GM18498 (cell line): ENCODE data around the gene TRIP13.

ENCODE experiments used
- ATAC-seq: cut with Tn5 transposase; IDR thresholded peaks from one replicate; pipeline ENCODE4 v1.9.1; 2021; ENCODE audit warnings: mild to moderate bottlenecking, moderate library complexity; ENCODE audit not compliant: unreplicated experiment

TRIP13 gene

DNA sequence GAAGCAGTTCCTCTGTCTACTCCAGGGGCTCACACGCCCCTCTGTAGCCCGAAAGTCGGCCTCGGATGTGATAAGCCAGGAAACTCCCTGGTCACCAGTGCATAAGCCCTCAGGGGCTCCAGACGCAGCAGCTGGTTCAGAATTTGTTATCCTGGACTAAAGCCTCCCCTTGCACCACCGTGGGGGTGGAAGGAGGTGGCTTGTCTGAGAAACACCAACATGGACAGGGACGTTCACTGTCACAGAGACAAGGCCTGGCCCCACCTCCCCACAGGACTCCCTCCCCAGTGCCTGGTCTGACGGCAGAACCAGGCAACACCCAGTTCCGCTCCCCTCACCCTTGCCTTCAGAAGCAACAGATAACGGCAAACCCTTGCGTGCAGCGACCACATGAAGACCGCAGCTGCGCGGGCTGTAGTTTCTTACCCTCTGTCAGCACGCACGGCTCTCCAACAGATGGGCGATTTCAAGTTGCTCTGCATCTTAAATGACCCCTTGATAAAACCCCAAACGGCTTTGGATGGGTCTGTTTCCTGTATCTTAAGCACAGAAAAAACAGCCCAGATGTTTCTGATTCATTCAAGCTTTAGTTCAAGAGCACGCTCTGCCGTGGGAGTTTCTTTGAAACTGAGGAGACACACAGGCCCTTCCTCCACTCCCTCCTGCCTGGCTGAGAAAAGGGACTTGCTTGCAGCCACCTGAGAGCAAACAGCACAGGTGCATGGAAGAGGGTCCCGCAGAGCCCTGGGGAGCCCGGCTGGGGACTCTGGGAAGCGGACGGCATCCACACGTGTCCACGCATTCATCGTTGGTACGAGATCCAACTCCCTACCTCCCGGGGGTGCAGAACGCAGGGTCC is 71.2 kb downstream of the TRIP13 start:
- peak; percentile 82 for ATAC-seq

DNA sequence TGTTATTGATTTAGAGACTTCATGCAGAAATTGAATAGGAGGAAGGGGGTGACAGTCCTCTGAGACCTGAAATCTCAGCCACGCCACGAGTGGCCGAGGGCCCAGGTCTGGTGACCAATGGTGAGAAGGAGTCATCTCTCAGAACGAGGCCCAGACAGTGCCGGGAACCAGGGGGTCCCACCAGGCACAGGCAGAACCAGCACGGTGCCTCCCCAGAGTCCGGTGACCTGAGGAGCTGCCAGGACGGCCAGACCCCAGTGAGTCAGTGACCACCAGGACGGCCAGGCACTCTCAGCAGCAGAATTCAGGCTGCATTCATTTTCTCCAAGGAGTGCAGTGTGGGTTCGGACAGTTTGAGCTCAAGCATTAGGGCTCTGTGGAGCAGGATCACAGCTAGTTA is 72.1 kb downstream of the TRIP13 start:
- no peak for ATAC-seq

DNA sequence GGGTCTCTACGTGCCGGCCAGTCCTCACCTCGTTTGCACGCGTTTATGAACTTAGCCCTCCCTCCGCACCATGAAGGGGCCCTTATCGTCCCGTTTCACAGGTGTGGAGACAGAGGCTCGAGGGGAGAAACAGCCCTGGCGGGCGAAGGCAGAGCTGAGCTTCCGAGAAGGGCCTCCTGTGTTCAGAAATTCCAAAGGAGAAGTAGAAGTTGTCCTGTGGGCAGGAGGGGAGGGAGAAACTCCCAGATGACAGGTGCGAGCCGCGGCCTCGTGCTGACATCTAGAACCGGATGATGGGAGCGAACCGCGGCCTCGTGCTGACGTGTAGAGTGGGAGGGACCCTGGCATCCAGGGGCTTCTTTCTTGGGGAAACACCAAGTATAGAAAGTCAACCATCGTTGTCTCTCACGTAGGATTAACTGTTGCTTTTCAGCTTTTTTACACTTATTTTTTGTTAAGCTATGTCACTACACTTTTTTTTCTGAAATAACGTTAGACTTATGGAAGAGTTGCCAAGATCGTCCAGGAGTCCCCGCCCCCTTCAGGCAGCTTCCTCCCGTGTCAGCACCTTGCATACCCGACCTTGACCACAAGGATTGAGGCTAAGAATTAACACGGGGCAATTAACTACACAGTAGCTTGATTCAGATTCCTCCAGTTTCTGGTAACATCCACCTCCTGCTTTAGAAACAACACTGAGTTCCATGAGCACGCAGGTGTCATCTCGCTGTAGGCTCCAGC is 73.1 kb downstream of the TRIP13 start:
- no peak for ATAC-seq

- no peak for ATAC-seq
These were observed 73.6 kb downstream of the TRIP13 start for GRCh38 chr5:966345-966710.

DNA sequence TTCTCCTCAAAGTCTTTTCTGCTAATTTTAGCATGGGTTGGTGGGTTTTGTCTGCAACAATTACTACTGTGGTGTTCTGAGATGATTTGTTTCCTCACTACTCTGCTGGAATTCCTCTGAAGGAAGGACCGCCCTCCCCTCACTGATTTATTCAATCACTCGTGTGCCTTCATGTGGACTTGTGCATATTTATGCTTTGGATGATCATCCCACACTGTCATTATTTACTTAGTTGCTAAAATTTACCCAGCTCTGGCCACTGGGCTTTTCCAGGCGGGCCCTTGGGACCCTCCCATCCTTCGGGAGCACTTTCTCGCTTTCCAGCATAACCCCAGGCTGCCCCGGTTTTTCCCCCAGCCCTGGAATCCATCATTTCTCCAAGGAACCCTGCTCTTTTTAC is 74.3 kb downstream of the TRIP13 start:
- ATAC-seq: no peak
